HepG2 (cell line): ENCODE measurements around the gene DDX54. TPM values are rescaled to one million over a fixed set of nuclear protein-coding genes. Genes with fewer than 3 reads are reported as not detected.

ENCODE experiments used
- GTF3A ChIP-seq: sonication (generic); formaldehyde crosslinking; conservative IDR thresholded peaks from 2 replicates; pipeline ENCODE4 v1.4.0; 2020; ENCODE audit warnings: mild to moderate bottlenecking, missing genetic modification reagents
- HNRNPLL ChIP-seq: fragments of 200-400 bp; formaldehyde crosslinking; IDR thresholded peaks from 2 replicates; pipeline ENCODE4 v1.6.1; 2017; ENCODE audit warnings: mild to moderate bottlenecking, low read depth, low read length; ENCODE audit not compliant: poor library complexity, severe bottlenecking
- KDM1A ChIP-seq: IDR thresholded peaks from 2 replicates; pipeline ENCODE4 v1.6.1; 2016; ENCODE audit warnings: missing compliant biosample characterization
- MYNN ChIP-seq: sonication (generic); formaldehyde crosslinking; IDR thresholded peaks from 2 replicates; pipeline ENCODE4 v1.4.0; 2020; ENCODE audit warnings: mild to moderate bottlenecking, low read depth, missing genetic modification reagents
- PHF21A ChIP-seq: sonication (generic); formaldehyde crosslinking; IDR thresholded peaks from 2 replicates; pipeline ENCODE4 v1.5.0; 2020; ENCODE audit warnings: mild to moderate bottlenecking, missing genetic modification reagents
- POLR2AphosphoS2 ChIP-seq: IDR thresholded peaks from 2 replicates; pipeline ENCODE4 v1.6.1; 2011; ENCODE audit warnings: low read depth, low read length, improper control_type of control experiment
- PTBP1 ChIP-seq: fragments of 200-400 bp; formaldehyde crosslinking; IDR thresholded peaks from 2 replicates; pipeline ENCODE4 v1.6.1; 2018; ENCODE audit warnings: low read length, low read depth; ENCODE audit not compliant: poor library complexity, severe bottlenecking
- SMAD1 ChIP-seq: sonication (generic); formaldehyde crosslinking; IDR thresholded peaks from 2 replicates; pipeline ENCODE4 v1.4.0; 2020; ENCODE audit warnings: missing genetic modification reagents, low read depth, mild to moderate bottlenecking, borderline replicate concordance
- WIZ ChIP-seq: sonication (generic); formaldehyde crosslinking; IDR thresholded peaks from 2 replicates; pipeline ENCODE4 v1.5.1; 2020; ENCODE audit warnings: mild to moderate bottlenecking, missing genetic modification reagents
- ZNF17 ChIP-seq: sonication (generic); formaldehyde crosslinking; IDR thresholded peaks from 2 replicates; pipeline ENCODE4 v1.5.0; 2020; ENCODE audit warnings: mild to moderate bottlenecking, missing genetic modification reagents
- ZNF263 ChIP-seq: sonication (generic); formaldehyde crosslinking; IDR thresholded peaks from 2 replicates; pipeline ENCODE4 v1.4.0; 2020; ENCODE audit warnings: missing genetic modification reagents
- ZNF318 ChIP-seq: sonication (generic); formaldehyde crosslinking; IDR thresholded peaks from 2 replicates; pipeline ENCODE4 v1.4.0; 2020; ENCODE audit warnings: mild to moderate bottlenecking, missing genetic modification reagents
- ZNF335 ChIP-seq: sonication (generic); formaldehyde crosslinking; IDR thresholded peaks from 2 replicates; pipeline ENCODE4 v1.4.0; 2020; ENCODE audit warnings: missing genetic modification reagents
- ZNF749 ChIP-seq: sonication (generic); formaldehyde crosslinking; IDR thresholded peaks from 2 replicates; pipeline ENCODE4 v1.8.0; 2022; ENCODE audit warnings: mild to moderate bottlenecking, missing genetic modification reagents, moderate library complexity, borderline replicate concordance
- ZNF773 ChIP-seq: sonication (generic); formaldehyde crosslinking; IDR thresholded peaks from 2 replicates; pipeline ENCODE4 v1.4.0; 2020; ENCODE audit warnings: missing genetic modification reagents, borderline replicate concordance
- ZNF878 ChIP-seq: sonication (generic); formaldehyde crosslinking; IDR thresholded peaks from 2 replicates; pipeline ENCODE4 v1.8.1; 2023; ENCODE audit warnings: mild to moderate bottlenecking, missing genetic modification reagents, moderate library complexity
- polyA plus RNA-seq, 8 experiments: library from polyadenylated mRNA; depleted of rRNA in 3 of 8; stranded (reverse) in 7 of 8; unstranded in 1 of 8; fragments of >200 nt; fragmentation: Illumina TruSeq in 4 of 8; extraction: Trizol in 4 of 8; gene quantifications; 2 replicates each; pipeline versions ENCODE4 v1.2.1 to v1.2.3, GENCODE V29; 2011 to 2016; ENCODE audit warnings: low read depth in 4 of 8, missing spikeins in 1 of 8, mixed read lengths in 1 of 8; ENCODE audit not compliant: insufficient read depth in 1 of 8
- total RNA-seq, 5 experiments: library from RNA; depleted of rRNA; stranded (reverse); fragments of >200 nt; fragmentation: Illumina TruSeq; extraction: Trizol; gene quantifications; 2 replicates each; pipeline ENCODE4 v1.2.3, GENCODE V29; 2016; ENCODE audit warnings: low read depth in 1 of 5
- TF ChIP-seq, protein P1 (sequence below): sonication (generic); formaldehyde crosslinking; IDR thresholded peaks from 2 replicates; pipeline ENCODE4 v1.8.1; 2023; ENCODE audit warnings: mild to moderate bottlenecking, missing genetic modification reagents
- TF ChIP-seq, protein P2 (sequence below): sonication (generic); formaldehyde crosslinking; IDR thresholded peaks from 2 replicates; pipeline ENCODE4 v1.8.1; 2023; ENCODE audit warnings: mild to moderate bottlenecking, moderate library complexity, missing genetic modification reagents

Gene DDX54
- total and polyA plus RNA-seq, 2 of the 13 experiments (the other 11 are each of a cell fraction or from before 2014, with no cell fraction given): 59.7 to 61.1 TPM

DNA sequence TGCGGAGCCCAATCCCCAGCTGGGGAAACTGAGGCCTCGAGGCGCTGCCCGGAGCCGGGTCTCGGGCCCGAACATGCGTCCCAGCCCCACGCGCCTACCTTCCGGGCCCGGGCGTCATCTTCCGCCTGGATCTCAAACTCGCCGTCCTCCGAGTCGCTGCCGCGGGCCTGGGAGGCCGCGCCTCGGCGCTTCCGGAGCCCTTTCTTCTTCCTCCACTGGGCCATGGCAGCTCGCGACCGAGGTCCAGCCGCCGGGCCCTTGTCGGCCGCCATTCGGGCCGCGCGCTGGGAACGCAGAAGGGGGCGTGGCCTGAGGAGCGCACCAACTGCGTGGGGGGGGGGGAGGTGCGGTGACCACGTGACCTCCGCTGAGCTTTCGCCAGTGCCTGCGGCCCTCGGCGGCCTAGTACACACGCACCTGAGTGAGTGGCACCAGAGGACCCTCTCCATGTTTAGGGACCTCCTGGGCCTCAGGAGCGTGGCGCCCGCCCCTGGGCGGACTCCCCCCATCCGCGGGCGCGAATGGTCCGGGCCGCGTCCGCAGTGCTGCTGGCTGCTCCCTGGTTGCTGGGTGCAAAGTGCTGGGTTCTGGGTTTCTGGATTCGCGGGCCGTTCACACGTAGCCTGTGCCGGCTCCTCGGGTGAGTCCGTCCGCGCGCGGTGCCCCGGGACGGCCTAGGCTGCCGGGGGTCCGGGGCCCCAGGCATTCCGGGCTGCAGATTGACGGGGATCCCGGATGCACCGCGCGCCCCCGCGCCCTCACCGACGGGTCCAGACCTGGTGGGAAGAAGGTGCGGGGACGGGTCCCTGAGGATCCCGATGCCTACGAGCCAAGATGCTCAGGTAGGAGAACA is at the start of gene DDX54, which contains the start of gene RITA1 (continued):
- TF ChIP-seq, protein P1, sequence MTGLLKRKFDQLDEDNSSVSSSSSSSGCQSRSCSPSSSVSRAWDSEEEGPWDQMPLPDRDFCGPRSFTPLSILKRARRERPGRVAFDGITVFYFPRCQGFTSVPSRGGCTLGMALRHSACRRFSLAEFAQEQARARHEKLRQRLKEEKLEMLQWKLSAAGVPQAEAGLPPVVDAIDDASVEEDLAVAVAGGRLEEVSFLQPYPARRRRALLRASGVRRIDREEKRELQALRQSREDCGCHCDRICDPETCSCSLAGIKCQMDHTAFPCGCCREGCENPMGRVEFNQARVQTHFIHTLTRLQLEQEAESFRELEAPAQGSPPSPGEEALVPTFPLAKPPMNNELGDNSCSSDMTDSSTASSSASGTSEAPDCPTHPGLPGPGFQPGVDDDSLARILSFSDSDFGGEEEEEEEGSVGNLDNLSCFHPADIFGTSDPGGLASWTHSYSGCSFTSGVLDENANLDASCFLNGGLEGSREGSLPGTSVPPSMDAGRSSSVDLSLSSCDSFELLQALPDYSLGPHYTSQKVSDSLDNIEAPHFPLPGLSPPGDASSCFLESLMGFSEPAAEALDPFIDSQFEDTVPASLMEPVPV (CRISPR knock-in tag): peak; percentile 79; the same call in 1 of the 2 replicates
- TF ChIP-seq SMAD1 (CRISPR knock-in tag) (peak; percentile 86), POLR2AphosphoS2 (no peak), GTF3A (CRISPR knock-in tag) (no peak), ZNF335 (CRISPR knock-in tag) (peak; percentile 34; the same call in 1 of the 2 replicates), ZNF263 (CRISPR knock-in tag) (no peak; the same call in 1 of the 2 replicates), PTBP1 (peak; percentile 17), KDM1A (CRISPR knock-in tag) (no peak), ZNF17 (CRISPR knock-in tag) (peak; percentile 75; the same call in 1 of the 2 replicates), ZNF749 (CRISPR knock-in tag) (peak; percentile 83; the same call in 1 of the 2 replicates), MYNN (CRISPR knock-in tag) (peak; percentile 89; the same call in 1 of the 2 replicates), HNRNPLL (peak; percentile 90), ZNF878 (peak; percentile 88), ZNF773 (CRISPR knock-in tag) (no peak), ZNF318 (CRISPR knock-in tag) (no peak), WIZ (CRISPR knock-in tag) (no peak), PHF21A (CRISPR knock-in tag) (peak; percentile 59)
- TF ChIP-seq, protein P2, sequence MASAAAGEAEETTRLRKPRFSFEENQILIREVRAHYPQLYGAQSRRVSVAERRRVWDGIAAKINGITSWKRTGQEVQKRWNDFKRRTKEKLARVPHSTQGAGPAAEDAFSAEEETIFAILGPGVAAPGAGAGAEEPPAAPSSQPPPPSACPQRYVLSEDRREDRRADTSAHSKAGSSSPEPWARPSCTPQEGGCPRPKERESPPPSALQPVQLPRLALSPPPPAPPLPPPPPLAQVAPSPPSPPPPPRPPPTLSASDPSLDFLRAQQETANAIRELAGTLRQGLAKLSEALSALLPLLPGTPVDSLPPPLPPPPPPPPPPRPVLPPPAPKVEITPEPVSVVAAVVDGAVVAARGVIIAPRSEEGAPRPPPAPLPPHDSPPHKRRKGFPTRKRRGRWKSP (CRISPR knock-in tag): peak; percentile 26; the same call in 1 of the 2 replicates
